Esophagus squamous epithelium (tissue), 4 donors: Measurements from ENCODE around the gene CTNNA3.

Experiments used
- POLR2A ChIP-seq, 4 donors: fragments of 450-650 bp; IDR thresholded peaks; one replicate each; pipeline ENCODE4 v1.6.1; 2017; ENCODE audit warnings: antibody characterized with exemption in 4 of 4, mild to moderate bottlenecking in 4 of 4, moderate library complexity in 3 of 4
- TF ChIP-seq, protein P1 (sequence below), 6 experiments: fragments of 450-650 bp in 4 of 6; fragments of 200-600 bp in 2 of 6; sonication (generic) in 2 of 6; IDR thresholded peaks; one replicate each; pipeline ENCODE4 v1.5.1; 2016 to 2019; ENCODE audit warnings: antibody characterized with exemption in 6 of 6, mild to moderate bottlenecking in 4 of 6, moderate library complexity in 4 of 6

DNA sequence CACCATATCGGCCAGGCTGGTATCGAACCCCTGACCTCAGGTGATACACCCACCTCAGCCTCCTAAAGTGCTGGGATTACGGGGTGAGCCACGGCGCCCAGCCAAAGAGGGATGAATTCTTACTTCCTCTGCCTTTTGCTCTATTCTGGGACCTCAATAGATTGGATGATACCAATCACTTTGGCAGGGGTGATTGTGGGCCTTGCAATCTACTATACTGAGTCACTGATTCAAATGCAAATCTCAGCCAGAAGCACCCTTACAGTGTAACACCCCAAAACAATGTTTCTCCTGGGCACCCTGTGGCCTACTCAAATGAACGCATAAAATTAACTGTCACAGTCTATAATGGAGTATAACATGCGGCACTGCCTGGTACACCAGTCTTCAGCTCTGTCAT is 1366.8 kb downstream of the CTNNA3 start:
- TF ChIP-seq, protein P1, sequence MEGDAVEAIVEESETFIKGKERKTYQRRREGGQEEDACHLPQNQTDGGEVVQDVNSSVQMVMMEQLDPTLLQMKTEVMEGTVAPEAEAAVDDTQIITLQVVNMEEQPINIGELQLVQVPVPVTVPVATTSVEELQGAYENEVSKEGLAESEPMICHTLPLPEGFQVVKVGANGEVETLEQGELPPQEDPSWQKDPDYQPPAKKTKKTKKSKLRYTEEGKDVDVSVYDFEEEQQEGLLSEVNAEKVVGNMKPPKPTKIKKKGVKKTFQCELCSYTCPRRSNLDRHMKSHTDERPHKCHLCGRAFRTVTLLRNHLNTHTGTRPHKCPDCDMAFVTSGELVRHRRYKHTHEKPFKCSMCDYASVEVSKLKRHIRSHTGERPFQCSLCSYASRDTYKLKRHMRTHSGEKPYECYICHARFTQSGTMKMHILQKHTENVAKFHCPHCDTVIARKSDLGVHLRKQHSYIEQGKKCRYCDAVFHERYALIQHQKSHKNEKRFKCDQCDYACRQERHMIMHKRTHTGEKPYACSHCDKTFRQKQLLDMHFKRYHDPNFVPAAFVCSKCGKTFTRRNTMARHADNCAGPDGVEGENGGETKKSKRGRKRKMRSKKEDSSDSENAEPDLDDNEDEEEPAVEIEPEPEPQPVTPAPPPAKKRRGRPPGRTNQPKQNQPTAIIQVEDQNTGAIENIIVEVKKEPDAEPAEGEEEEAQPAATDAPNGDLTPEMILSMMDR (IDR thresholded peaks at IDR 0.05), result no peak
- TF ChIP-seq POLR2A (IDR thresholded peaks at IDR 0.05), result no peak
